SK-N-SH (cell line): Measurements from ENCODE around the gene SCAF11. TPM values are rescaled to one million over a fixed set of nuclear protein-coding genes. Genes with fewer than 3 reads are reported as not detected.

ENCODE experiments used
- CTCF ChIA-PET: fragments of 300-600, 350-600 bp; formaldehyde crosslinking; extraction: SDS; loops from one replicate; lab custom pipeline; 2021; lab: Yijun Ruan, JAX
- POLR2A ChIA-PET: fragments of 350-600 bp; sonication (Branson Sonifier 250); formaldehyde crosslinking; extraction: SDS; loops from one replicate; lab custom pipeline; 2020; ENCODE audit warnings: antibody characterized with exemption, inconsistent platforms; lab: Yijun Ruan, JAX
- DNase-seq: peaks from one replicate; pipeline ENCODE4 v3.0.0; 2012
- H2AFZ ChIP-seq: fragments of 200-600 bp; sonication (generic); 2 replicates; pipeline ENCODE4 v1.8.1; 2016; ENCODE audit warnings: antibody characterized with exemption, mild to moderate bottlenecking, low read depth
- H3F3A ChIP-seq: fragments of 200-600 bp; sonication (generic); replicated peaks from 2 replicates; pipeline ENCODE3; 2016; ENCODE audit warnings: antibody characterized with exemption, mild to moderate bottlenecking; ENCODE audit not compliant: insufficient read depth
- H3K27ac ChIP-seq, 2 experiments: fragments of 200-500 bp in 1 of 2; fragments of 200-600 bp in 1 of 2; sonication (Bioruptor generic) in 1 of 2; sonication (generic), shearing (Covaris generic) in 1 of 2; 2 replicates each; pipeline versions ENCODE4 v1.5.1 to v1.6.1; 2014 to 2016; ENCODE audit warnings: low read depth in 2 of 2, inconsistent platforms in 1 of 2, low read length in 1 of 2, mild to moderate bottlenecking in 1 of 2, mixed read lengths in 1 of 2
- H3K27me3 ChIP-seq: fragments of 200-600 bp; sonication (generic), shearing (Covaris generic); 2 replicates; pipeline ENCODE4 v1.6.1; 2016; ENCODE audit warnings: mixed run types; ENCODE audit not compliant: insufficient read depth
- H3K36me3 ChIP-seq, 2 experiments: fragments of 200-500 bp in 1 of 2; fragments of 200-600 bp in 1 of 2; sonication (Bioruptor generic) in 1 of 2; sonication (generic) in 1 of 2; replicated peaks in 1 of 2; 2 replicates each; pipeline versions ENCODE3 to v1.5.1; 2014 to 2016; ENCODE audit warnings: low read length in 1 of 2, mild to moderate bottlenecking in 1 of 2; ENCODE audit not compliant: insufficient read depth in 2 of 2, control insufficient read depth in 1 of 2
- H3K4me1 ChIP-seq, 2 experiments: fragments of 200-500 bp in 1 of 2; fragments of 200-600 bp in 1 of 2; sonication (Bioruptor generic) in 1 of 2; sonication (generic), shearing (Covaris generic) in 1 of 2; 2 replicates each; pipeline versions ENCODE4 v1.5.1 to v1.6.1; 2014 to 2016; ENCODE audit warnings: low read depth in 1 of 2, low read length in 1 of 2, mixed run types in 1 of 2; ENCODE audit not compliant: insufficient read depth in 2 of 2, control insufficient read depth in 1 of 2
- H3K4me2 ChIP-seq: fragments of 200-600 bp; sonication (generic), shearing (Covaris generic); 2 replicates; pipeline ENCODE4 v1.6.1; 2017; ENCODE audit warnings: mixed run types
- H3K4me3 ChIP-seq, 2 experiments: fragments of 200-500 bp in 1 of 2; fragments of 200-600 bp in 1 of 2; sonication (Bioruptor generic) in 1 of 2; sonication (generic), shearing (Covaris generic) in 1 of 2; 2 replicates each; pipeline versions ENCODE4 v1.5.1 to v1.8.1; 2014 to 2016; ENCODE audit warnings: low read depth in 2 of 2, inconsistent platforms in 1 of 2, low read length in 1 of 2, mild to moderate bottlenecking in 1 of 2, mixed read lengths in 1 of 2, moderate library complexity in 1 of 2
- H3K79me2 ChIP-seq: fragments of 200-600 bp; sonication (generic); 2 replicates; pipeline ENCODE4 v1.8.1; 2017; ENCODE audit warnings: mild to moderate bottlenecking; ENCODE audit not compliant: insufficient read depth
- H3K9ac ChIP-seq: fragments of 200-600 bp; sonication (generic); 2 replicates; pipeline ENCODE4 v1.6.1; 2017; ENCODE audit warnings: mixed run types
- H3K9me2 ChIP-seq: fragments of 200-600 bp; sonication (generic); 2 replicates; pipeline ENCODE4 v1.6.1; 2017; ENCODE audit warnings: mixed run types
- H3K9me3 ChIP-seq: fragments of 200-600 bp; sonication (generic); 2 replicates; pipeline ENCODE4 v1.6.1; 2017; ENCODE audit warnings: mixed run types, mild to moderate bottlenecking, moderate library complexity
- H4K20me1 ChIP-seq: fragments of 200-600 bp; sonication (generic); 2 replicates; pipeline ENCODE4 v1.6.1; 2017; ENCODE audit warnings: mild to moderate bottlenecking, mixed run types; ENCODE audit not compliant: insufficient read depth
- CHD2 ChIP-seq: fragments of 150-350 bp; IDR thresholded peaks from 2 replicates; pipeline ENCODE4 v1.6.1; 2018; ENCODE audit warnings: low read length; ENCODE audit not compliant: partially characterized antibody
- EP300 ChIP-seq, 2 experiments: IDR thresholded peaks; 2 replicates each; pipeline versions ENCODE4 v1.4.0 to v1.6.1; 2012; ENCODE audit warnings: borderline replicate concordance in 1 of 2, low read depth in 1 of 2, low read length in 1 of 2
- FOSL2 ChIP-seq: IDR thresholded peaks from 2 replicates; pipeline ENCODE4 v1.4.0; 2012; ENCODE audit warnings: low read depth, mild to moderate bottlenecking, moderate library complexity, borderline replicate concordance
- FOXM1 ChIP-seq: IDR thresholded peaks from 2 replicates; pipeline ENCODE4 v1.4.0; 2012; ENCODE audit warnings: low read depth, mild to moderate bottlenecking
- GABPA ChIP-seq: IDR thresholded peaks from 2 replicates; pipeline ENCODE4 v1.4.0; 2012; ENCODE audit warnings: low read depth, mild to moderate bottlenecking
- JUND ChIP-seq: IDR thresholded peaks from 2 replicates; pipeline ENCODE4 v1.4.0; 2012
- MEF2A ChIP-seq: IDR thresholded peaks from 2 replicates; pipeline ENCODE4 v1.4.0; 2012; ENCODE audit warnings: low read depth, borderline replicate concordance
- MXI1 ChIP-seq: IDR thresholded peaks from 2 replicates; pipeline ENCODE4 v1.6.1; 2012; ENCODE audit warnings: mild to moderate bottlenecking, low read depth, low read length, improper control_type of control experiment
- NFIC ChIP-seq: IDR thresholded peaks from 2 replicates; pipeline ENCODE4 v1.4.0; 2012; ENCODE audit warnings: borderline replicate concordance
- NRF1 ChIP-seq: IDR thresholded peaks from 2 replicates; pipeline ENCODE4 v1.6.1; 2012; ENCODE audit warnings: low read depth, mild to moderate bottlenecking, low read length
- POLR2AphosphoS5 ChIP-seq: IDR thresholded peaks from 2 replicates; pipeline ENCODE4 v1.6.1; 2012; ENCODE audit warnings: low read depth, low read length
- RAD21 ChIP-seq: IDR thresholded peaks from 2 replicates; pipeline ENCODE4 v1.6.1; 2012; ENCODE audit warnings: mild to moderate bottlenecking, low read length
- RCOR1 ChIP-seq: fragments of 150-350 bp; IDR thresholded peaks from 2 replicates; pipeline ENCODE4 v1.6.1; 2017; ENCODE audit warnings: antibody characterized with exemption, low read length
- RFX5 ChIP-seq: IDR thresholded peaks from 2 replicates; pipeline ENCODE4 v1.6.1; 2012; ENCODE audit warnings: mild to moderate bottlenecking, improper control_type of control experiment, low read length
- RXRA ChIP-seq: IDR thresholded peaks from 2 replicates; pipeline ENCODE4 v1.4.0; 2012; ENCODE audit warnings: low read depth, mild to moderate bottlenecking, borderline replicate concordance
- SIN3A ChIP-seq: IDR thresholded peaks from 2 replicates; pipeline ENCODE4 v1.6.1; 2012; ENCODE audit warnings: low read depth, mild to moderate bottlenecking, low read length, moderate library complexity, borderline replicate concordance
- TCF12 ChIP-seq: IDR thresholded peaks from 2 replicates; pipeline ENCODE4 v1.4.0; 2012
- TEAD4 ChIP-seq: IDR thresholded peaks from 2 replicates; pipeline ENCODE4 v1.4.0; 2012; ENCODE audit warnings: mild to moderate bottlenecking, borderline replicate concordance; ENCODE audit not compliant: insufficient read depth
- YY1 ChIP-seq: IDR thresholded peaks from 2 replicates; pipeline ENCODE4 v1.4.0; 2012; ENCODE audit warnings: low read depth, mild to moderate bottlenecking
- WGBS: methylation state at CpG from one replicate; pipeline ENCODE4 v1.1.6; 2017; ENCODE audit warnings: low lambda C conversion rate; 5-methylcytosine and 5-hydroxymethylcytosine counted together
- polyA plus RNA-seq, 3 experiments: library from polyadenylated mRNA; depleted of rRNA; stranded (reverse); fragments of >200 nt; gene quantifications; 2 replicates each; pipeline ENCODE4 v1.2.3, GENCODE V29; 2012
- TF ChIP-seq, protein P1 (sequence below): IDR thresholded peaks from 2 replicates; pipeline ENCODE4; 2012
- TF ChIP-seq, protein P2 (sequence below): fragments of 150-350 bp; IDR thresholded peaks from 2 replicates; pipeline ENCODE4 v1.6.1; 2017; ENCODE audit warnings: antibody characterized with exemption, low read length, low read depth, borderline replicate concordance
- TF ChIP-seq, protein P3 (sequence below): IDR thresholded peaks from 2 replicates; pipeline ENCODE4 v1.4.0; 2012; ENCODE audit warnings: low read depth, borderline replicate concordance

SCAF11 gene
- polyA plus RNA-seq, 1 of the 3 experiments (the other 2 are of a cell fraction), result 26.1 TPM

DNA sequence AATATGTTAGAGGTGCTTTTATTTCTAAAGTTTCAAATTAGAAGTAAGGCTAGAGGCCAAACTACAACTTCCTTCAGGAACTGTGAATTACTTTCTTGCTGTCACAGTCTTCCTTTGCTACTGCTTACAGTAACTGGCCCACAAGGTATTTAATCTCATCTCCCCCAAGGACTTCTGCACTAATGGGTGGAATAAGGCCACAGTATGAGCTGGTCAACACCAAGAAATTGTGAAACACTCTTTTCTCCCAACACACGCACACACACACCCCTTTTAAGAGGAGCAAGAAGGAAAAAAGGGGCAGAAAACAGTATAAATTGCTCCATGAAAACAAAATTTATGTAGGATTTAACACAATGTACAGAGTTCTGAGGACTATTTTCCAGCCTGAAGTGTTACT, 45.6 kb downstream of the SCAF11 start:
- POLR2A ChIA-PET, result no interaction called here

DNA sequence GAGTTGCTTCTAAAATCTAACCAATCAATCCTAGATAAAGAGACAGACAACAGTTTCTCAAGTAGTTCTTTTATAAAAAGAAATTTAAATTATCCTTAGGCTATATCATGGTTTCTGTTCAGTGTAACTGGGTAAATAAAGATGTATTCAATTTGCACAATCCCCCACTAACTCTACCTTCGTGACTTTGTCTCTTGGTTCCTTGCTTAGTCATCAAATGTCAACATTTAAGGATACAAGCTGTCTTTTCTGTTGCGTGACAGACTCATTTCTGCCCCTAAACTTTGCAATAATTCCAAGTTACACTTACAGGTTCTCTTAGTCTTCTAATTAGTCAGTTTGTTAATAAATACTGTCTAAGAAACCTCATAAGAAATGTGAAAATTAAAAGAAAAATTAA, 50.6 kb downstream of the SCAF11 start:
- POLR2A ChIA-PET, result no interaction called here

More for the DNA sequence above, 45.6 kb downstream of the SCAF11 start:
- H3K9me3 ChIP-seq, result no peaks in the 10 kb centered on the region
- TF ChIP-seq CHD2, result no peak
- TF ChIP-seq RCOR1, result no peak
- no peak for TF ChIP-seq RAD21
- TF ChIP-seq FOSL2, result no peak
- no peak for TF ChIP-seq JUND
- TF ChIP-seq MEF2A, result no peak
- no peak for TF ChIP-seq RFX5
- TF ChIP-seq, protein P1, sequence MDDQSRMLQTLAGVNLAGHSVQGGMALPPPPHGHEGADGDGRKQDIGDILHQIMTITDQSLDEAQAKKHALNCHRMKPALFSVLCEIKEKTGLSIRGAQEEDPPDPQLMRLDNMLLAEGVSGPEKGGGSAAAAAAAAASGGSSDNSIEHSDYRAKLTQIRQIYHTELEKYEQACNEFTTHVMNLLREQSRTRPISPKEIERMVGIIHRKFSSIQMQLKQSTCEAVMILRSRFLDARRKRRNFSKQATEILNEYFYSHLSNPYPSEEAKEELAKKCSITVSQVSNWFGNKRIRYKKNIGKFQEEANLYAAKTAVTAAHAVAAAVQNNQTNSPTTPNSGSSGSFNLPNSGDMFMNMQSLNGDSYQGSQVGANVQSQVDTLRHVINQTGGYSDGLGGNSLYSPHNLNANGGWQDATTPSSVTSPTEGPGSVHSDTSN, result no peak
- TF ChIP-seq YY1, result no peak
- no peak for TF ChIP-seq SIN3A
- TF ChIP-seq, protein P2, sequence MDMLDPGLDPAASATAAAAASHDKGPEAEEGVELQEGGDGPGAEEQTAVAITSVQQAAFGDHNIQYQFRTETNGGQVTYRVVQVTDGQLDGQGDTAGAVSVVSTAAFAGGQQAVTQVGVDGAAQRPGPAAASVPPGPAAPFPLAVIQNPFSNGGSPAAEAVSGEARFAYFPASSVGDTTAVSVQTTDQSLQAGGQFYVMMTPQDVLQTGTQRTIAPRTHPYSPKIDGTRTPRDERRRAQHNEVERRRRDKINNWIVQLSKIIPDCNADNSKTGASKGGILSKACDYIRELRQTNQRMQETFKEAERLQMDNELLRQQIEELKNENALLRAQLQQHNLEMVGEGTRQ, result no peak
- no peak for TF ChIP-seq NRF1
- TF ChIP-seq, protein P3, sequence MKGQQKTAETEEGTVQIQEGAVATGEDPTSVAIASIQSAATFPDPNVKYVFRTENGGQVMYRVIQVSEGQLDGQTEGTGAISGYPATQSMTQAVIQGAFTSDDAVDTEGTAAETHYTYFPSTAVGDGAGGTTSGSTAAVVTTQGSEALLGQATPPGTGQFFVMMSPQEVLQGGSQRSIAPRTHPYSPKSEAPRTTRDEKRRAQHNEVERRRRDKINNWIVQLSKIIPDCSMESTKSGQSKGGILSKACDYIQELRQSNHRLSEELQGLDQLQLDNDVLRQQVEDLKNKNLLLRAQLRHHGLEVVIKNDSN, result no peak
- TF ChIP-seq RXRA, result no peak
- TF ChIP-seq EP300 (IDR thresholded peaks at IDR 0.05; ENCODE audit: borderline replicate concordance in 1 of 2, low read depth in 1 of 2, low read length in 1 of 2), result no peak
- no peak for TF ChIP-seq POLR2AphosphoS5
- TF ChIP-seq, all 33 proteins: peak for 0
- CTCF ChIA-PET, result no interaction called here
- no peak overlapping the region for H3K4me3 ChIP-seq
- H4K20me1 ChIP-seq, result no peaks in the 10 kb centered on the region
- no peaks in the 10 kb centered on the region for H3F3A ChIP-seq
- DNase-seq, result no peak
- no peaks in the 10 kb centered on the region for H3K9me2 ChIP-seq
- no peak overlapping the region for H3K9ac ChIP-seq
- no peak overlapping the region for H3K4me2 ChIP-seq
- H3K27ac ChIP-seq, result no peak overlapping the region
- peaks cover 0 to 3% of the 10 kb centered on the region in 2 experiments; a peak in 2 of 4 replicates for H3K4me1 ChIP-seq
- peaks cover 6% of the 10 kb centered on the region; the same call in 1 of the 2 replicates for H3K79me2 ChIP-seq
- no peaks in the 10 kb centered on the region for H3K27me3 ChIP-seq
- peaks cover 69 to 73% of the 10 kb centered on the region in 2 experiments for H3K36me3 ChIP-seq
- H2AFZ ChIP-seq, result no peak overlapping the region
- 89% methylated on average over 1 of the region's 1 CpG for WGBS

More for the DNA sequence above, 50.6 kb downstream of the SCAF11 start:
- no peaks in the 10 kb centered on the region for H3K9me3 ChIP-seq
- no peaks in the 10 kb centered on the region for H3F3A ChIP-seq
- H3K9ac ChIP-seq, result no peak overlapping the region
- no peak overlapping the region for H3K4me2 ChIP-seq
- H3K4me1 ChIP-seq, result peaks cover 0 to 3% of the 10 kb centered on the region in 2 experiments; a peak in 2 of 4 replicates
- H3K79me2 ChIP-seq, result peaks cover 11% of the 10 kb centered on the region
- peaks cover 40 to 61% of the 10 kb centered on the region in 2 experiments for H3K36me3 ChIP-seq
- H4K20me1 ChIP-seq, result no peaks in the 10 kb centered on the region
- no peaks in the 10 kb centered on the region for H3K9me2 ChIP-seq
- no peak overlapping the region for H3K4me3 ChIP-seq
- no peaks in the 10 kb centered on the region for H3K27me3 ChIP-seq
- CTCF ChIA-PET, result no interaction called here
- H2AFZ ChIP-seq, result no peak overlapping the region
- WGBS, result 71% methylated on average over 2 of the region's 2 CpGs
- DNase-seq, result no peak
- no peak overlapping the region for H3K27ac ChIP-seq
- TF ChIP-seq TEAD4 (no peak), GABPA (no peak), MXI1 (no peak), TCF12 (no peak), YY1 (no peak), NFIC (no peak), FOSL2 (no peak), FOXM1 (no peak)
